Keratinocyte (primary cell): Measurements from ENCODE around the gene EHD3. TPM values are rescaled to one million over a fixed set of nuclear protein-coding genes. Genes with fewer than 3 reads are reported as not detected.

Experiments used
- DNase-seq: peaks from one replicate; pipeline ENCODE4 v3.0.0-alpha.2; 2011; ENCODE audit warnings: low read depth, missing footprints, low spot score
- FAIRE-seq: peaks from 2 replicates; lab custom pipeline; 2011; peaks lifted over from hg19 to GRCh38; lab: Jason Lieb, UNC
- H2AFZ ChIP-seq: 2 replicates; pipeline ENCODE4 v1.6.0; 2012; ENCODE audit warnings: low read length, control low read depth, inconsistent platforms; ENCODE audit not compliant: control insufficient read depth
- H3K27ac ChIP-seq: 2 replicates; pipeline ENCODE4 v1.5.1; 2011; ENCODE audit warnings: low read length; ENCODE audit not compliant: control insufficient read depth, insufficient read depth
- H3K27me3 ChIP-seq: 3 replicates; pipeline ENCODE4 v1.6.0; 2011; ENCODE audit warnings: low read length; ENCODE audit not compliant: control insufficient read depth, insufficient read depth; ENCODE audit errors: extremely low read depth
- H3K36me3 ChIP-seq, 2 experiments: 2 replicates in 1 of 2; 3 replicates in 1 of 2; pipeline ENCODE4 v1.5.1; 2011; ENCODE audit warnings: low read length in 2 of 2, mild to moderate bottlenecking in 1 of 2; ENCODE audit not compliant: control insufficient read depth in 2 of 2, insufficient read depth in 2 of 2; ENCODE audit errors: extremely low read depth in 1 of 2
- H3K4me1 ChIP-seq: 3 replicates; pipeline ENCODE4 v1.5.1; 2011; ENCODE audit warnings: low read length; ENCODE audit not compliant: control insufficient read depth, insufficient read depth; ENCODE audit errors: extremely low read depth
- H3K4me2 ChIP-seq: 3 replicates; pipeline ENCODE4 v1.6.0; 2011; ENCODE audit warnings: low read depth, low read length; ENCODE audit not compliant: control insufficient read depth, insufficient read depth; ENCODE audit errors: extremely low read depth
- H3K4me3 ChIP-seq, 3 experiments: fragments of 200-600 bp in 1 of 3; sonication (generic) in 1 of 3; 2 replicates in 2 of 3; 3 replicates in 1 of 3; pipeline ENCODE4 v1.5.1; 2011 to 2016; ENCODE audit warnings: low read length in 3 of 3, mild to moderate bottlenecking in 3 of 3, control low read depth in 2 of 3, inconsistent platforms in 1 of 3, low read depth in 1 of 3, mixed read lengths in 1 of 3, mixed run types in 1 of 3, moderate library complexity in 1 of 3; ENCODE audit not compliant: control insufficient read depth in 2 of 3, insufficient read depth in 2 of 3; ENCODE audit errors: extremely low read depth in 1 of 3
- H3K79me2 ChIP-seq: 2 replicates; pipeline ENCODE4 v1.6.0; 2012; ENCODE audit warnings: low read length; ENCODE audit not compliant: control insufficient read depth, insufficient read depth
- H3K9ac ChIP-seq: 3 replicates; pipeline ENCODE4 v1.6.0; 2011; ENCODE audit warnings: low read length; ENCODE audit not compliant: control insufficient read depth, insufficient read depth; ENCODE audit errors: extremely low read depth
- H3K9me1 ChIP-seq: 3 replicates; pipeline ENCODE4 v1.6.0; 2011; ENCODE audit warnings: low read length; ENCODE audit not compliant: control insufficient read depth, insufficient read depth; ENCODE audit errors: extremely low read depth
- H3K9me3 ChIP-seq: 2 replicates; pipeline ENCODE4 v1.5.1; 2012; ENCODE audit warnings: low read depth, low read length; ENCODE audit not compliant: control insufficient read depth
- H4K20me1 ChIP-seq: 3 replicates; pipeline ENCODE4 v1.6.0; 2011; ENCODE audit warnings: low read length; ENCODE audit not compliant: control insufficient read depth, insufficient read depth; ENCODE audit errors: extremely low read depth
- CTCF ChIP-seq, 3 experiments: IDR thresholded peaks in 1 of 3; conservative IDR thresholded peaks in 1 of 3; optimal IDR thresholded peaks in 1 of 3; 2 replicates in 2 of 3; 3 replicates in 1 of 3; pipeline versions ENCODE3 to v1.5.1; 2011; ENCODE audit warnings: low read length in 3 of 3, mild to moderate bottlenecking in 3 of 3, moderate library complexity in 2 of 3, control low read depth in 1 of 3, inconsistent platforms in 1 of 3; ENCODE audit not compliant: insufficient read depth in 2 of 3; ENCODE audit errors: extremely low read depth in 1 of 3
- EZH2 ChIP-seq: IDR thresholded peaks from one replicate; pipeline ENCODE4 v1.6.1; 2012; ENCODE audit warnings: inconsistent platforms, mild to moderate bottlenecking, low read length, moderate library complexity
- dilution Hi-C: fragments of 300-500 bp; cut with MboI; formaldehyde crosslinking; loops from one replicate; pipeline ENCODE4 v1.7.0; 2020; ENCODE audit warnings: low sequenced_read_pairs; ENCODE audit not compliant: extremely low pct_ligation_motif_present
- polyA plus RNA-seq, 5 experiments: library from polyadenylated mRNA; depleted of rRNA in 3 of 5; stranded (reverse) in 3 of 5; stranded (forward) in 1 of 5; unstranded in 1 of 5; fragments of >200 nt; gene quantifications; 1 replicate in 1 of 5; 2 replicates in 3 of 5; 3 replicates in 1 of 5; pipeline versions ENCODE4 v1.2.1 to v1.2.3, GENCODE V29; 2011 to 2012; ENCODE audit warnings: missing spikeins in 2 of 5, low read depth in 1 of 5, low replicate concordance in 1 of 5

Gene EHD3
- polyA plus RNA-seq, 1 donor (not counting 4 experiments of a cell fraction or from before 2014, with no cell fraction given) = 5.1 TPM

- H3K27ac ChIP-seq = peak overlapping the region; percentile 83
- H3K36me3 ChIP-seq = no peaks in the 10 kb centered on the region
- peak overlapping the region in 2 of 3 experiments; percentile 23 to 31 for H3K4me3 ChIP-seq
- peaks cover 18% of the 10 kb centered on the region for H3K4me1 ChIP-seq
- H3K9me1 ChIP-seq = no peaks in the 10 kb centered on the region
- no peaks in the 10 kb centered on the region for H3K27me3 ChIP-seq
- peak overlapping the region; percentile 80 for H3K4me2 ChIP-seq
- FAIRE-seq (peak; percentile 95), DNase-seq (peak; percentile 15)
- dilution Hi-C loops = no loop called here
- no peaks in the 10 kb centered on the region for H3K9me3 ChIP-seq
- H2AFZ ChIP-seq = peak overlapping the region; percentile 93
- no peaks in the 10 kb centered on the region for H3K79me2 ChIP-seq
- no peak for TF ChIP-seq EZH2
- no peaks in the 10 kb centered on the region for H4K20me1 ChIP-seq
- peak overlapping the region; percentile 67 for H3K9ac ChIP-seq
Measured at GRCh38 chr2:31227711-31228125, 6.2 kb upstream of the EHD3 start.

DNA sequence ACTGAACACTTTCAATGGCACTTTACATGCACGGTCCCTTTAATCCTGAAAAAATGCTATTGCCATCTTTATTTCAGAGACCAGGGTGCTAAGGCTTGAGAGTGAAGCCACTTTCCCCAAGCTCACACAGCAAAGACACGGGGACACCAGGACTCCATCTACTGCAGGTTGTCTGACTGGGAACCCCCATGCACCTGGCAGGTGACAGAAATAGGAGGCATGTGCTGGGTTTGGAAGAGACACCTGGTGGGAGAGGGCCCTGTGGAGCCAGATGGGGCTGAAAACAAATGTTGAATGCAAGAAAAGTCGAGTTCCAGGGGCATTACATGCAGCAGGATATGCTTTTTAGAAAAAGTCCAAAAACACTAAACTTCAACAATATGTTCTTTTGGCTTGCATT, 5.2 kb upstream of the EHD3 start:
- Histone ChIP-seq H4K20me1 (no peaks in the 10 kb centered on the region), H3K4me3 (no peak overlapping the region), H3K9me1 (no peaks in the 10 kb centered on the region), H3K27ac (no peak overlapping the region), H3K79me2 (no peaks in the 10 kb centered on the region), H3K27me3 (no peaks in the 10 kb centered on the region), H3K9me3 (no peaks in the 10 kb centered on the region), H3K4me2 (no peak overlapping the region), H2AFZ (no peak overlapping the region), H3K4me1 (peaks cover 22% of the 10 kb centered on the region), H3K36me3 (no peaks in the 10 kb centered on the region), H3K9ac (no peak overlapping the region)
- dilution Hi-C loops = no loop called here
- FAIRE-seq = no peak
- TF ChIP-seq CTCF (optimal IDR thresholded peaks at IDR 0.05 in 1 of 3, IDR thresholded peaks at IDR 0.05 in 1 of 3, conservative IDR thresholded peaks at IDR 0.05 in 1 of 3; ENCODE audit: extremely low read depth in 1 of 3, insufficient read depth in 2 of 3, low read length in 3 of 3) (no peak), EZH2 (no peak)
- no peak for DNase-seq

DNA sequence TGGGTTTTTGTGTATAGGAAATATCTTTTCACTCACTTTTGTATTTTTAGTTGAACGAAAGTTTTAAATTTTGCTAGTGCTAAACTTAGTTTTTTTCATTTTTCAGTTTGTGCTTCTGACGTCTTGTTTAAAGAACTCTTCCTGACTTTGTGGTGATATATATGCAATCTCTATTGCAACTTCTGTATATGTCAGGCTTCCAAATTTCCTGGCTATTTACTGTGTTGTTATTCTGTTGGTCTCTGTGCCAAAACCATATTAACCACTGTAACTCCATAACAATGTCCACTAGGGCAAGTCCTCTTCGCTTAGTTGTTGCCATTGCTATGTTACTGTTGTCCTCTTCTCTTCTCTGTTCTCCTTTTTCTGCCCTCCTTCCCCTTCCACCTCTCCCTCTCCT, 3.2 kb upstream of the EHD3 start:
- Histone ChIP-seq H3K9ac (no peak overlapping the region), H3K9me1 (no peaks in the 10 kb centered on the region), H4K20me1 (no peaks in the 10 kb centered on the region), H3K9me3 (no peaks in the 10 kb centered on the region), H3K4me1 (peaks cover 29% of the 10 kb centered on the region), H3K36me3 (no peaks in the 10 kb centered on the region), H2AFZ (no peak overlapping the region), H3K4me2 (no peak overlapping the region), H3K79me2 (no peaks in the 10 kb centered on the region), H3K4me3 (no peak overlapping the region), H3K27me3 (no peaks in the 10 kb centered on the region), H3K27ac (no peak overlapping the region)
- dilution Hi-C loops = no loop called here
- DNase-seq (no peak), FAIRE-seq (no peak)
- no peak for TF ChIP-seq CTCF (optimal IDR thresholded peaks at IDR 0.05 in 1 of 3, IDR thresholded peaks at IDR 0.05 in 1 of 3, conservative IDR thresholded peaks at IDR 0.05 in 1 of 3; ENCODE audit: extremely low read depth in 1 of 3, insufficient read depth in 2 of 3, low read length in 3 of 3)
- no peak for TF ChIP-seq EZH2
